Iris pigment epithelial cell (primary cell): ENCODE measurements around the gene DSCAML1.
A peak's percentile ranks its signal among the peaks of the same experiment; 100 is the strongest.

Experiments used
- DNase-seq: peaks from one replicate; pipeline ENCODE4 v3.0.0-alpha.2; 2011; ENCODE audit warnings: low read depth

The DSCAML1 gene, protein sequence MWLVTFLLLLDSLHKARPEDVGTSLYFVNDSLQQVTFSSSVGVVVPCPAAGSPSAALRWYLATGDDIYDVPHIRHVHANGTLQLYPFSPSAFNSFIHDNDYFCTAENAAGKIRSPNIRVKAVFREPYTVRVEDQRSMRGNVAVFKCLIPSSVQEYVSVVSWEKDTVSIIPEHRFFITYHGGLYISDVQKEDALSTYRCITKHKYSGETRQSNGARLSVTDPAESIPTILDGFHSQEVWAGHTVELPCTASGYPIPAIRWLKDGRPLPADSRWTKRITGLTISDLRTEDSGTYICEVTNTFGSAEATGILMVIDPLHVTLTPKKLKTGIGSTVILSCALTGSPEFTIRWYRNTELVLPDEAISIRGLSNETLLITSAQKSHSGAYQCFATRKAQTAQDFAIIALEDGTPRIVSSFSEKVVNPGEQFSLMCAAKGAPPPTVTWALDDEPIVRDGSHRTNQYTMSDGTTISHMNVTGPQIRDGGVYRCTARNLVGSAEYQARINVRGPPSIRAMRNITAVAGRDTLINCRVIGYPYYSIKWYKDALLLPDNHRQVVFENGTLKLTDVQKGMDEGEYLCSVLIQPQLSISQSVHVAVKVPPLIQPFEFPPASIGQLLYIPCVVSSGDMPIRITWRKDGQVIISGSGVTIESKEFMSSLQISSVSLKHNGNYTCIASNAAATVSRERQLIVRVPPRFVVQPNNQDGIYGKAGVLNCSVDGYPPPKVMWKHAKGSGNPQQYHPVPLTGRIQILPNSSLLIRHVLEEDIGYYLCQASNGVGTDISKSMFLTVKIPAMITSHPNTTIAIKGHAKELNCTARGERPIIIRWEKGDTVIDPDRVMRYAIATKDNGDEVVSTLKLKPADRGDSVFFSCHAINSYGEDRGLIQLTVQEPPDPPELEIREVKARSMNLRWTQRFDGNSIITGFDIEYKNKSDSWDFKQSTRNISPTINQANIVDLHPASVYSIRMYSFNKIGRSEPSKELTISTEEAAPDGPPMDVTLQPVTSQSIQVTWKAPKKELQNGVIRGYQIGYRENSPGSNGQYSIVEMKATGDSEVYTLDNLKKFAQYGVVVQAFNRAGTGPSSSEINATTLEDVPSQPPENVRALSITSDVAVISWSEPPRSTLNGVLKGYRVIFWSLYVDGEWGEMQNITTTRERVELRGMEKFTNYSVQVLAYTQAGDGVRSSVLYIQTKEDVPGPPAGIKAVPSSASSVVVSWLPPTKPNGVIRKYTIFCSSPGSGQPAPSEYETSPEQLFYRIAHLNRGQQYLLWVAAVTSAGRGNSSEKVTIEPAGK (N-terminal part only)

DNA sequence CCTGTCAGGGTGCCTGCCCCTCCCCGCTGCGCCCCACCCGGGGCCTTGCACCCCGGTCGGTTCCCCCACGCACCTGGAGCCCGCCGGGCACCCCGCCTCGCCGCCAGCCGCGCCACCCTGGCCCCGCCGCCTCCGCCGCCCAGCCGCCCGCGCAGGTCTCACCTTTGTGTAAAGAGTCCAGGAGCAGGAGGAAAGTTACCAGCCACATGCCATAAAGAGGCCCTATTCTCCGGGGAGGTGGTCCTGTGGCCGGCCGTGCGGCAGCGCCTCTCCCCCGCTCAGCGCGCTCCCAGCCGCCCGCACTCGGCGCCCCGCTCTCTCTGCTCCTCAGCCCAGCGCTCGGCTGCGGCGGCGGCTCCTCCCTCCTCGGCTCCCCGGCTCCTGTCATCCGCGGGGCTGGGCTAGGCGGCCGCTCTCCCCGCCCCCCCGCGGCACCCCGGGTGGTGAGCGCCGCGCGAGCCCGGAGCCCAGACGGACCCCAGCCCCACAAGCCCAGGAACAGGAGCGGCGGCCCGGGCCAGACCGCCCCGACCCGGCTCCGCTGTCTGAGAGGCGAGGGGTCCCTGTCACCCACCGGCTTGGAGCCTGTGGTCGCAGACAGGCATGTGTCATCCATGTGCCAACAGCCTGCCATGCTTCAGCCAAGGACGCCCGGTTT is at the start of gene DSCAML1:
Gene DSCAML1 (minus strand): TSS at position 345 of the 658 bp plus-strand sequence. CDS start 137 bp downstream, at position 208.
- DNase-seq = no peak

DNA sequence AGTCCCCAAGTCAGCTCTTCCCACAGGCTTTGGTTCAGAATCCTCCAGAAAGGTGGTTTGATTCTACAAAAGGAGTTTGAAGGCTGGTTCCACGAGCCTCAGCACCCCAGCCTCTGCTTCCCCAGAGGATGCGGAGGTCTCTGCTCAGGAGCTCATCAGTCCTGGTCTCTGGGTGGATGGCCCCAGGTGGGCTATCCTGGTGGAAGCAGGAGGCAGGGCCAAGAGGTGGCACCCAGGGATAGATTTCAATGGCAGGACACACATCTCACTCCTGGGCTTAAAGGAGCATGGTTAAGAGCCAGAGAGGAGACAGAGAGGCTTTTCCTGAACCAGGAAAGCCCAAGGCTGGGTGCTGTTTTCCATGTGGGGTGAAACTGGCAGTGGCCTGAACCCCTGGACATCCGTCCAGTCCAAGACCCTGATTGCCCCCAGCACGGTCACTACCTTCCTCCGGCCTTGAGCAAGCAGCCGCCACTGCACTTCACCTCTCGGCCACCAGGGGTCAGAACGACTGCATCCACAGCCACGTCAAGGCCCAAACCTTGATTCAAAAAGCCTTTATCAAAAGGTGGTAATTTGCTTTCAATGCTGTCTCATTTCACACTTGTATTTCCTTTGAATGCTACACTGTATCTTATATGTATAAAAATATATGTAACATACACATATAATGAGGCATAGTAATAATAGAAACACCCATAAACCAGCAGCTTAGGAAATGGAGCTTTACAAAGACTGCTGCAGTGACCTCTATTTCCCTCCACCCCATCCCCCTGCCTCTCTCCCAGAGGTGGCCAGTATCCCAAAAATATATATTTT is 46.9 kb upstream of the DSCAML1 start:
- DNase-seq = peak; percentile 63

DNA sequence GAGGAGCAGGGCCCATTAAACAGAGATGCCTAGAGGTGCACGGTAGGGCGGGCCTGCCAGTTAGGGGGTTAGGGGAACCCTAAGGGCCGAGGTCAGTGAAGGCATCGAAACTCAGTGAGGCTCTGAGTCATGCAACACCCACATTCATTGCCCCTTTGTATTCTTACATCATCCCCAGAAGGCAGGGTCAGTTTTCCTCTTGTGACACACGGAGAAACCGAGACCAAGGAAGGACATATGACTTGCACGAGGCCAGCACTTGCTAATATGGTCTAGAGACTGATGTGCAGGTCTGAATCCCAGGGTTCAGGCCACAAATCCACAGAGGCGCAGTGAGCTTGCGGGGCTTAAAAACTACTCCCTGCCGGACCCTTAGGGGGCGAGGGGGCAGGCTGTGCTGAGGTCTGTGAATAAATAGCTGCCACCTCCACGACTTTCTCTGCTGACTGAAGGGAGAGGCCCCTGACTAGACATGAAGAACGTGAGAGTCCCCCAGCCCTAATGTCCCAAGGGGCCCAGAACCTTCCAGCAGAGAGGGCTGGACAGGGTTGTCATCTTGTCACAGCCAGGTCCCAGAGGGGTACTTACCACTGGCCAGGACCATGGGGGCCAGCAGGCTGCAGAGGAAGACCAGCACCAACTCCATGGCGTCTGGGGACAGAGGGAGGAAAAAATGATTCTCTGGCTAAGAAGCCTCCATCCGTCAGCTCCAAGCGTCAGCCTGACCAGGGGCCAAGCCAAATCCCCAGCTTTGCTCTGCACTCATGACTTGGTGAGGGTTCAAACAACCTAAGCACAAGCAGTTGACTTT is 45.3 kb upstream of the DSCAML1 start:
- no peak for DNase-seq

DNA sequence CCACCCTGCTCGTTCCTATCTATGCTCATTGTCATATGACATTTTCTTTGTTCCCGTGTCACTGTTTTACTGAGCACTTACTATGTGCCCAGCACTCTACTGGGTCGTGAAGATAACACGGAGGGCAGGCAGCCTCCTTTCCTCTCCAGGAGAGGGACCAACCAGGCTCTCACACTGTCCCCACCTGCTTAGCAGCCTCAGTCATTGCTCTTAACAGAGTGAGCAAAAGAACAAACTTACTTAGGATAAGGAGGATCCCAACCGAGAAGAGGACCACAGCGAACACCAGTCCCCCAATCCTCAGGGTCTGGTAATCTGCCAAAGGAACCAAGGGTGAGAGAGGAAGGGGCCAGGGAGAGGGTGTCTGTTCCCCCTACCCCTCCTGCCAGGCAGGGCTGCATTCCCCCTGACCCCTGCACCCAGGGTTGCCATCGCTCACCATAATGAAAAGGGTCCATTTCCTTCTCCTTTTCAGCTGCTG is 44.6 kb upstream of the DSCAML1 start:
- DNase-seq = no peak

DNA sequence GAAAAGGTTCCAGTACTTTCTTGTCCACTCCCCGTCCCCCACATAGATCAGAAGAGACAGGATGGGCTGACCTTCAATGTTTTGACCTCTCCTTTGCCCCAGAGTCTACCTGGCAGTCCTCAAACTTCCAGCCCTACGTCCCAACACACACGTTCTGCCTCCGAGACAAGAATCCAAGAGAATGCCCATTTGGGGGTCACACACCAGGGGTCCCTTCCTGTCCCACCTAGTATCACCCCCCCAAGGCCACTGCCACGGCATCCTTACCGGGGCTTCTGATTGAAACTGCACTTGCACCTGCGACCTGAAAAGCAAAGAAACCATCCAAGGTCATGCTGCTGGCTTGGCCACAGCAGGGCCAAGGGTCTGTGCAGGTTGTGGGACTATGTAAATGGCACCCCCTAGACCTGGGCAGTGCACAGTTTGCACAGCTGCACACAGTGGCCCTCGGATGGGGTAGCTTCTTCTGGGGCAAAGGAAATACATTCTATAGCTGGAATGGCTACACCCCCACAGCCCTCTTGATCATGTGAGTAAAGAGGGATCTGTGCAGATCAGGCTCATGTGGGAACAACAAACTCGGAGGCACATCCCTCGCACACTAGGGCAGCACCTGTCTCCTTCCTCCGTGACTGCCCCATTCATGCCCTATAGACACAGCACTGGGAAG is 44.0 kb upstream of the DSCAML1 start:
- no peak for DNase-seq

DNA sequence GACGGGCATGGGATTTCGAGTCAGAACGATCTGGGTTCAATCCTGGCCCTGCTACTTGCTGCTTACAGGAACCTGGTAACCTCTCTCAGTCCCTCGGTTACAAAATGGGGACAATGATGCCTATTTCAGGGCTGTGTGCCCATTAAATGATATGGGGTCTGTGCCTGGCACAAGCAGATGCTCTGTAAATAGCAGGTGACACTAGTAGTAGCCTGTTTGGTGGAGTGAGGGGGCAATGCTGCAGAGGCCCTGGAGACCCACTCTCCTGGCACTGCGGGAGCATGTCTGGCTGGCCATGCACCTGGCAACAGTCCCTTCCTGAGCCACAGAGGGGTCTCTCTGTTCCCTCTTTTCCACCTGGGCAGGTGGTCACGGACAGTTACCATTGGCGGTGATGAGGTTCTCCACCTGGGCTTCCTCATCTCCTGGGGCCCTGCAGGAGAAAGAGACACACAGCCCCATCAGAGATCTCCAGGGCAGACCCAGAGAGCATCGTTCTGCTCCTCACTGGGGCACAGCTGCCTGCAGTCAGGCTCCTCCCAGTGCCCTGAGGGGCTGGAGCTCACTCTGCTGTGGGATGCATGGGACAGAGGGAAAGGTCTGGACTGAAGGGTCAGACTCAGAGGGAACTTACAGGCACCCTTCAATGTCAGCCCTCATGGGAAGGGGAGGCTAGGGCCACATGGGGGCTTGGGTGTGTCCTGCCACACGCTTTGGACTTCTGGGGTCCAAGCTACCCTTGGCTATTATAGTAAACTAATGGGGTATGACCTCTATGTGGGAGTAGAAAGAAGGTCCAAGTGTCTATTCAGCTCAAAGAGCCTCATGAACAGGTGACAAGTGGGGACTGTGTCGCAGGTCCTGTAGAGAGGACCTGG is 43.2 kb upstream of the DSCAML1 start:
- DNase-seq = no peak

DNA sequence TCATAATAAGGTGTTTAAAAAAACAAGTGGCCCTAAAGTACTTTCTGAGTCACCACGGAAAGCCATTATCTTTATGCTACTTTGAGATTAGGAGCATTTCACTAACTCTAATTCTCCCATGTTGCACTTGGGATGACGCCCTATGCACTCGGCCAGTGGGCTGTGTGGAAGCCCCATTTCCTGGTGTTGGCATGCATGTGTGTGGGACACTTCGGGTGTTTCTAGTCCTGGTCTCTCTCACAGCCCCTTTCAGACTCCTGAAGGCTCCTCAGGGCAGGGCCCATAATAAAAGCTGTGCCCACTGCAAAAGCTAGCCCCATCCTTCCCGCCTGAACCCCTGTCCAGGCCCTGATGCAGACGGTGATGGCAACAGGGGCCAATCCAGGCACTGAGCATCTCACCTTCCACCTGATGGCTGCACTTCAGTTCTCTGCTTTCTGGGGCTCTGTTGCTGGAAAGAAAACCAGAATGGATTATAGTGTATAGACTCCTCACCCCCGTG is 42.4 kb upstream of the DSCAML1 start:
- DNase-seq = no peak

DNA sequence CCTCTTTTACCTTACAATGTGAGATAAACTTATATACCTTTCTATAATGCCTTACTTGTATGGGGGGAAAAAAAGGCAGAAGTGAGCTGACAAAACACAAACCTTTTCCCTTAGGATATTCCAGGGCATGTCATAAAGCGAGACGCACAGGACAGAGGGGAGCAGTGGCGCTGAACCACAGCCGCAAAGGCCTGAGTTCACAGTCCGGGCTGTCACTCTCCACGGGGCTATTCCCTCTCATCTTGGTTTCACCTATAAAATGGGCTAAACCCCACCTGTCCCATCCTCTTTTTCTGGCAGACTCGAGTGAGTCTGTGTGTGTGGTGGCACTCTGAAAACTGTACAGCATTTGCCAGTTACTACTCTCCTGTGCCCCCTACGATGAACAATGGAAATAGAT is 41.9 kb upstream of the DSCAML1 start:
- no peak for DNase-seq

DNA sequence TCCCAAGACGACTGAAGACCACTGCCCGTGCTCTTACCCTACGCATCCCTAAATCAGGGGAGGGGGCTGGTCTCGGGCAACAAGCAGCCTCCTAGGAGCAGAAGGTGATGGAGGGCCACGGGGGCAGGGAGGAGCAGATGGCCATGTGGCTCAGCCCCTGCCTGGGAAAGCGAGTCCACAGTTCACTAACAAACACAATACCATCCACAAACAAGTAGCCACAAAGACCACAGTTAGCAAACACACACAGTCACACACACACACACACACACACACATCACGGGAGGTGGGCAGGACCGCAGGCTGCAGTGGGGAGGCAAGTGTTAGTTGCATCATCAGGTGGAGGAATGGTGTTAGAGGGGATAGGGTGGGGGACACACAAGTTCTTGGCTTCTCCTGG is 40.8 kb upstream of the DSCAML1 start:
- DNase-seq = no peak

DNA sequence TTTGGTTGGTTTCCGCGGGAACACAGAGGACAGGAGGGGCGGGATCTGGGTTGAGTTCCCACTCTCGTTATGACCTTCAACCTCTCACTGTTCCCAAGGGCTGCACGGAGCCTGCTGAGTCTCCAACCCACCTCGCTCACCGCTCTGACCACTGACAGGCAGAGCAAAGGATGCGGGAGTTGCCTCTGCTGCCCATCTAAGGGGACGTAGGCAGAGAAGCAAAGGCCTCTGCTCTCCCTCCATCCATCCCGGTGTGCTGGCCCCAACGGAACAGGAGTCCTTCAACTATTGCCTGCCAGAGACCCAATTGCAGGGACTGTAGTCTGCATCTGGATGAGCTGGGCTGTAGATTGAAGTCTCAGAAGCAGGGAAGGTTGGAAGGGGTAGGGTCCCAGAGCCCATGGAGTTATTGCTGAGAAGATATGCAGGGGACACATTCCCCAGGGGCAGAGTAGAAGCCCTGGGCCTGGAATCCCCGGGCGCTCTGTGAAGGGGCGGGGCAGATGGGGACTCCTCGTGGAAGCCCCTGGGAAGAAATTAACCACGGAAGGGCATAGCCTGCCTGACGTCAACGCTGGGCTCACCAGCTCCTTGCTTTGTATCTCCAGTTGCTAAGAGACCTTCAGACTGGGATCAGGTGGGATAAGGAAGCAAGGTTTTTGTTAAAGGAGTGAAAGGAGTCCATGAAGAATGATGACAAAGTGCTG is 40.2 kb upstream of the DSCAML1 start:
- no peak for DNase-seq

DNA sequence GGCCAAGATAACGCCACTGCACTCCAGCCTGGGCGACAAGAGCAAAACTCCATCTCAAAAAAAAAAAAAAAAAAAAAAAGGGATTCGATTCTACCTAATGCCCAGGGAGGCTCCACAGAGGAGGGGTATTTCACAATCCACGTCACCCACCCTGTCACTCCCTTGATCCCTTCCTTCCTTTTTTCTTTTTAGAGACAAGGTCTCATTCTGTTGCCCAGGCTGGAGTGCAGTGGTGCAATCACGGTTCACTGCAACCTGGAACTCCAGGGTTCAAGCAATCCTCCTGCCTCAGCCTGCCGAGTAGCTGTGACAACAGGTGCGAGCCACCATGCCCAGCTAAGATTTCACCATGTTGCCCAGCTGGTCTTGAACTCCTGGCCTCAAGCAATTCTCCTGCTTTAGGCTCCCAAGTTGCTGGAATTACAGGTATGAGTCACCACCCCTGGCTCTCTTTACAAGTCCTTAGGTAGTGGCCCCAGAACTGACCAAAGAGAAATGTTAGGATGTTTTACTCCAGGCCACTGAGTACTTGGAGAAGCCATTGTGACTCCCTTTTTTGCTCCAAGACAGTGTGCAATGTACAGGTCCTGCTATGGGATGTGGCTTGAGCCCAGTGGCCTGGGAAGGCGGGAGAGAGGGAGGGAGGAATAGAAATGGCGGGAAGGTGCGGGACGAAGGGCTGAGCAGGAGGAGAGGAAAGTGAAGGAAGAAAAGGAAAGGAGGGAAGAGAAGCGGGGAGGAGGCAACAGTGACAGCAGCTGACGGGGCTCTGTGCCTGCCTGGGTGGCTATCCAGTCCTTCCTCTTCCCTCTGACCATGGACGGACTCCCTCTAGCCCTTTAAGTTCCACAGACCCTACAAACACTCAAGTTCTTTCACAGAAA is 39.3 kb upstream of the DSCAML1 start:
- DNase-seq = no peak

DNA sequence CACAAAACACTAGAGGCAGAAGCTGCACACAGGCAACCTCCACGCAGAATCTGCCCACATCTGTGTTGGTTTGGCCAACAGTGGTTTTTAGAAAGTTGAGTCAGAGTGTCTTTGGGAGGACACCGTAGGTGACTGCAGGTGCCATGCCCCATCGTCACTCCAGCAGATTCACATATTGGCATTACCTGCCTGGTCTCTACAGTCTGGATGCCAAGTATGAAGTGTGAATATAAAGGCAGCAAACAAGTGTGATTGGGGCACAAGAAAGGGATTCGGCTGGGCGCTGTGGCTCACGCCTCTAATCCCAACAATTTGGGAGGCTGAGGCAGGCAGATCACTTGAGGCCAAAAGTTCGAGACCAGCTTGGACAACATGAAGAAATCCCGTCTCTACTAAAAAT is 38.6 kb upstream of the DSCAML1 start:
- DNase-seq = no peak

DNA sequence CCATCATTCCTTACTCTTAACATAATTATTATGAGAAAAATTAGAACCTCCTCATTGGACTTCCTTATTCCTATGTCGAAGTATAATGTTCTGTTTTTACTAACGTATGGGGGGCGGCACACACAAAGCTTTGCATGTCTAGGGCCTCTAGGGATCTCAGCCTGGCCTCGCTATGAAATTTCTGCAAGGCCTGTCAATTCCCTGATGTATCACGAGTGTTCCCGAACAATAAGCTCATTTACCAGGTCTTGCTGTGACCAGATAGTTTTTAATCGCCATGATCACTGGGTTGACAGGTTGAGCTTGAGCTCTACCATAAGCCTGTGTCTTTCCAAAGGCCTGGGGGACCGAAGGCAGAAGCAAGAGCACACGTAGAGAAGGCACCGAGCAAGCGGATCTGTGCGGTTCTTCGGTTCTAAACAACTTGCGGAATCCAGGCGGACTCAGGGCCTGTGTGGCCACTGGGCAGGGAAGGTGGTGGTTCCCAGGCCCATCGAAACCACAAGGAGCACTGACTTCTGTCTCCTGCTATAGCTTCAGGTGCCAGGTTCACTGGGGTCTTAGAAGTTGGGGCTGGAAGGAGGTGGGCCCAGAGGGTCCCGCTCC is 37.9 kb upstream of the DSCAML1 start:
- no peak for DNase-seq

DNA sequence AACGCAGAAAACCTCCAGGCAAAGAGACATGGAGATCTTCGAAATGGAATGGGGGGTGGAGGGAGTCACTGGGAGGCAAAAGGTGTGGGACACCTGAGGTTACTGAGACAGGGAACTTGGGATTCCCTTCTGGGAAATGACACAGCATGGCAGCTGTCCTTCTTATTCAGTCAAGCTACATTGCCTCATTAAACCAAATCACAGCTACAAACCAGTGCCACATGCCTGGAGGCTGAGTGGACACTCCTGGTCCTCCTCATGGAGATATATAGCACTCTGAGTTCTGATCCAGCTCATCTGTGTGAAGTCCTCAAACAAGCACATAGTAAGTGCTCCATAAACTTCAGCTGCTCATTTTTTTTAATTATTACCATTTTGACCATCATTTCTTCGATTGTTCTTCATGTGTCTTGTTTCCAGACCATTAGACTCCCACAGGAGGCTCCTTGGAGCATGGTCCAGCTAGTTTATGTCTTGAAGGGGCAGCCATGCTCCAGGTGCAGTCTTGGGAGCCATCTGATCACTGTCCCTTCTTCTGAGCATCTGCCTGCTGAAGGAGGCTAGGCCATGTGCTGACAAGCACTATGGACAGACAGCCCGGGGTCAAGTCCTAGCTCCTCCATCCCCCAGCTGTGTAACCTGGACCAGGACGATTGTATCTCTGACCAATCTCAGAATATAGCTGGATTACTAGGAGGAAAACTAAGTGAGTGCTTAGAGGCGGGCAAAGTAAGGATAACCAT is 37.2 kb upstream of the DSCAML1 start:
- DNase-seq = no peak

DNA sequence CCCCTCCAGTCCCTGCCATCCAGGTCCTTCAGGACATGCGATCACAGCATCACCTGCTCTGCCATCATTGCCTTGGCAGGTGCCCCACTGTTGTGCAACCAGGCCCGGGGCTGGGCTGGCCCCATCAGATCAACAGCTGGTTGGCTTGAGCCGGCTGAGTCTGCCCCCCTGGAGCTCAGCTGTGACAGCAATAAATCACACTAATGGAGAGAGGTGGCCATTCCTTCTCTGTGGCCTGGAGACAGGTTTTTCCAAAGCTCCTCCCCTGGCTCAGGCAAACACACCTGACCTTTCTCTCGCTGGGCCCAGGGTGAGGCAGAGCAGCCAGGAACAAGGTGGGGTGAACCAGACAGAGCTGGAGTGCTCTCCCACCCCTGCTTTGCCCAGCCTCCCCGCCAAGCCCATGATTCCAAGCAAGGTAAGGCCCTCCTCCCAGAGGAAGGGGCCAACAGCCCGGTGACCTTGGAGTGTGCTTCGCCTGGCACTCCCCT is 36.4 kb upstream of the DSCAML1 start:
- DNase-seq = no peak
